SK-N-SH treated with all-trans-retinoic acid at 6 μM for 48 hours (cell line): ENCODE measurements around the gene IGF1R.

Source experiments
- CSDC2 ChIP-seq: fragments of 250-450 bp; sonication (Bioruptor Pico); IDR thresholded peaks from 2 replicates; pipeline ENCODE4 v1.5.0; 2020; ENCODE audit warnings: mild to moderate bottlenecking, moderate library complexity
- ESRRG ChIP-seq: fragments of 250-450 bp; sonication (Bioruptor Pico); IDR thresholded peaks from 2 replicates; pipeline ENCODE4 v1.6.1; 2021; ENCODE audit warnings: mild to moderate bottlenecking
- OSR1 ChIP-seq: fragments of 250-450 bp; sonication (Bioruptor Pico); IDR thresholded peaks from 2 replicates; pipeline ENCODE4 v1.8.0; 2022; ENCODE audit warnings: moderate library complexity, mild to moderate bottlenecking, inconsistent platforms
- PATZ1 ChIP-seq: fragments of 250-450 bp; sonication (Bioruptor Pico); IDR thresholded peaks from 2 replicates; pipeline ENCODE4 v1.8.0; 2020; ENCODE audit warnings: mild to moderate bottlenecking, moderate library complexity, borderline replicate concordance
- RARB ChIP-seq: fragments of 250-450 bp; sonication (Bioruptor Pico); IDR thresholded peaks from 2 replicates; pipeline ENCODE4 v1.8.0; 2021; ENCODE audit warnings: mild to moderate bottlenecking, moderate library complexity
- SNAI2 ChIP-seq: fragments of 250-450 bp; sonication (Bioruptor Pico); IDR thresholded peaks from 2 replicates; pipeline ENCODE4 v1.5.0; 2020; ENCODE audit warnings: mild to moderate bottlenecking, moderate library complexity
- TSHZ2 ChIP-seq: fragments of 250-450 bp; sonication (Bioruptor Pico); IDR thresholded peaks from 2 replicates; pipeline ENCODE4 v1.5.0; 2020; ENCODE audit warnings: mild to moderate bottlenecking, moderate library complexity
- ZFP3 ChIP-seq: fragments of 250-450 bp; sonication (Bioruptor Pico); IDR thresholded peaks from 2 replicates; pipeline ENCODE4 v1.5.0; 2020; ENCODE audit warnings: mild to moderate bottlenecking, moderate library complexity
- ZFP30 ChIP-seq: fragments of 450-650 bp; formaldehyde crosslinking; IDR thresholded peaks from 2 replicates; pipeline ENCODE4 v1.5.0; 2022; ENCODE audit warnings: mild to moderate bottlenecking, moderate library complexity

GRCh38 chr15:98842192-98842972 is 194.0 kb downstream of the IGF1R start:
- no peak for TF ChIP-seq CSDC2 (CRISPR knock-in tag)
- TF ChIP-seq SNAI2 (CRISPR knock-in tag): no peak
- TF ChIP-seq RARB: no peak
- no peak for TF ChIP-seq ZFP3
- no peak for TF ChIP-seq PATZ1 (CRISPR knock-in tag)
- no peak for TF ChIP-seq ZFP30 (CRISPR knock-in tag)
- no peak for TF ChIP-seq OSR1 (CRISPR knock-in tag)
- no peak for TF ChIP-seq TSHZ2 (CRISPR knock-in tag)
- no peak for TF ChIP-seq ESRRG (CRISPR knock-in tag)
